ENCODE data around the gene ADD1. TPM values are rescaled to one million over a fixed set of nuclear protein-coding genes. Genes with fewer than 3 reads are reported as not detected.

The ADD1 gene
- total RNA-seq, 2 donors from 2014 or later, result 281 to 282 TPM

GRCh38 chr4:2888886-2889285 is 45.2 kb downstream of the ADD1 start:
- Mint-ChIP-seq H3K4me3 (no peak overlapping the region), H3K27me3 (ENCODE audit: low read depth) (no peaks in the 10 kb centered on the region), H3K9me3 (no peaks in the 10 kb centered on the region), H3K36me3 (ENCODE audit: insufficient read depth in 2 of 2) (peaks cover 14 to 16% of the 10 kb centered on the region in 2 donors), H3K27ac (peak overlapping the region; percentile 13), H3K4me1 (ENCODE audit: low read depth) (peaks cover 5% of the 10 kb centered on the region)
- no peak for ATAC-seq (replicated peaks in 1 of 2)
- DNase-seq, result no peak

- Mint-ChIP-seq H3K27me3 (ENCODE audit: low read depth) (no peaks in the 10 kb centered on the region), H3K4me3 (no peak overlapping the region), H3K36me3 (ENCODE audit: insufficient read depth in 2 of 2) (peaks cover 8 to 21% of the 10 kb centered on the region in 2 donors), H3K9me3 (no peaks in the 10 kb centered on the region), H3K27ac (peak overlapping the region; percentile 50), H3K4me1 (ENCODE audit: low read depth) (peaks cover 5% of the 10 kb centered on the region)
- no peak for DNase-seq
- no peak for ATAC-seq (replicated peaks in 1 of 2)
These were observed 47.6 kb downstream of the ADD1 start for GRCh38 chr4:2891294-2891693.

- Mint-ChIP-seq H3K27me3 (ENCODE audit: low read depth) (no peaks in the 10 kb centered on the region), H3K27ac (peak overlapping the region; percentile 24), H3K36me3 (ENCODE audit: insufficient read depth in 2 of 2) (peaks cover 7 to 21% of the 10 kb centered on the region in 2 donors), H3K4me3 (no peak overlapping the region), H3K9me3 (no peaks in the 10 kb centered on the region), H3K4me1 (ENCODE audit: low read depth) (no peaks in the 10 kb centered on the region)
- DNase-seq, result no peak
- no peak for ATAC-seq (replicated peaks in 1 of 2)
These were observed 50.1 kb downstream of the ADD1 start for GRCh38 chr4:2893772-2894171.

- Mint-ChIP-seq H3K27me3 (ENCODE audit: low read depth) (no peaks in the 10 kb centered on the region), H3K27ac (peak overlapping the region; percentile 64), H3K36me3 (ENCODE audit: insufficient read depth in 2 of 2) (peaks cover 12 to 36% of the 10 kb centered on the region in 2 donors), H3K4me1 (ENCODE audit: low read depth) (no peaks in the 10 kb centered on the region), H3K4me3 (no peak overlapping the region), H3K9me3 (no peaks in the 10 kb centered on the region)
- DNase-seq (no peak), ATAC-seq (replicated peaks in 1 of 2) (no peak)
These were observed 54.4 kb downstream of the ADD1 start for GRCh38 chr4:2898001-2898400.

GRCh38 chr4:2900741-2901140 is 57.1 kb downstream of the ADD1 start:
- Mint-ChIP-seq H3K4me1 (ENCODE audit: low read depth) (peaks cover 13% of the 10 kb centered on the region), H3K27me3 (ENCODE audit: low read depth) (no peaks in the 10 kb centered on the region), H3K36me3 (ENCODE audit: insufficient read depth in 2 of 2) (peaks cover 9 to 31% of the 10 kb centered on the region in 2 donors), H3K4me3 (no peak overlapping the region), H3K27ac (peak overlapping the region; percentile 6), H3K9me3 (no peaks in the 10 kb centered on the region)
- no peak for ATAC-seq (replicated peaks in 1 of 2)
- no peak for DNase-seq

- Mint-ChIP-seq H3K4me3 (no peak overlapping the region), H3K36me3 (ENCODE audit: insufficient read depth in 2 of 2) (peaks cover 8 to 30% of the 10 kb centered on the region in 2 donors), H3K9me3 (no peaks in the 10 kb centered on the region), H3K27ac (no peak overlapping the region), H3K27me3 (ENCODE audit: low read depth) (no peaks in the 10 kb centered on the region), H3K4me1 (ENCODE audit: low read depth) (peaks cover 15% of the 10 kb centered on the region)
- DNase-seq, result no peak
- ATAC-seq (replicated peaks in 1 of 2), result no peak
These were observed 57.5 kb downstream of the ADD1 start for GRCh38 chr4:2901186-2901585.

GRCh38 chr4:2902126-2902525 is 58.5 kb downstream of the ADD1 start:
- ATAC-seq (replicated peaks in 1 of 2), result no peak
- Mint-ChIP-seq H3K4me3 (no peak overlapping the region), H3K27me3 (ENCODE audit: low read depth) (no peaks in the 10 kb centered on the region), H3K36me3 (ENCODE audit: insufficient read depth in 2 of 2) (peaks cover 8 to 30% of the 10 kb centered on the region in 2 donors), H3K27ac (peak overlapping the region; percentile 33), H3K4me1 (ENCODE audit: low read depth) (peaks cover 18% of the 10 kb centered on the region), H3K9me3 (no peaks in the 10 kb centered on the region)
- DNase-seq, result no peak

GRCh38 chr4:2905544-2905943 is 61.9 kb downstream of the ADD1 start:
- no peak overlapping the region for H3K4me3 Mint-ChIP-seq
- DNase-seq, result no peak
- no peaks in the 10 kb centered on the region for H3K9me3 Mint-ChIP-seq
- H3K27ac Mint-ChIP-seq, result no peak overlapping the region
- no peaks in the 10 kb centered on the region for H3K27me3 Mint-ChIP-seq (ENCODE audit: low read depth)
- peaks cover 5 to 24% of the 10 kb centered on the region in 2 donors for H3K36me3 Mint-ChIP-seq (ENCODE audit: insufficient read depth in 2 of 2)
- ATAC-seq (replicated peaks in 1 of 2), result no peak
- H3K4me1 Mint-ChIP-seq (ENCODE audit: low read depth), result peaks cover 18% of the 10 kb centered on the region

GRCh38 chr4:2906218-2906617 is 62.6 kb downstream of the ADD1 start:
- peak overlapping the region; percentile 97 for H3K27ac Mint-ChIP-seq
- no peaks in the 10 kb centered on the region for H3K9me3 Mint-ChIP-seq
- H3K4me1 Mint-ChIP-seq (ENCODE audit: low read depth), result peaks cover 18% of the 10 kb centered on the region
- peaks cover 5 to 20% of the 10 kb centered on the region in 2 donors for H3K36me3 Mint-ChIP-seq (ENCODE audit: insufficient read depth in 2 of 2)
- ATAC-seq (replicated peaks in 1 of 2) (no peak), DNase-seq (no peak)
- no peaks in the 10 kb centered on the region for H3K27me3 Mint-ChIP-seq (ENCODE audit: low read depth)
- peak overlapping the region in 1 of 2 donors; percentile 67 for H3K4me3 Mint-ChIP-seq

GRCh38 chr4:2907226-2907625 is 63.6 kb downstream of the ADD1 start:
- ATAC-seq (replicated peaks in 1 of 2), result no peak
- H3K36me3 Mint-ChIP-seq (ENCODE audit: insufficient read depth in 2 of 2), result peaks cover 5 to 20% of the 10 kb centered on the region in 2 donors
- H3K27me3 Mint-ChIP-seq (ENCODE audit: low read depth), result no peaks in the 10 kb centered on the region
- no peak overlapping the region for H3K4me3 Mint-ChIP-seq
- H3K9me3 Mint-ChIP-seq, result no peaks in the 10 kb centered on the region
- H3K4me1 Mint-ChIP-seq (ENCODE audit: low read depth), result peaks cover 18% of the 10 kb centered on the region
- DNase-seq, result no peak
- H3K27ac Mint-ChIP-seq, result no peak overlapping the region

- H3K4me3 Mint-ChIP-seq, result no peak overlapping the region
- H3K27me3 Mint-ChIP-seq (ENCODE audit: low read depth), result no peaks in the 10 kb centered on the region
- no peak overlapping the region for H3K27ac Mint-ChIP-seq
These were observed 64.2 kb downstream of the ADD1 start for GRCh38 chr4:2907706-2908293.

GRCh38 chr4:2908686-2909085 is 65.0 kb downstream of the ADD1 start:
- Mint-ChIP-seq H3K4me1 (ENCODE audit: low read depth) (peaks cover 14% of the 10 kb centered on the region), H3K9me3 (no peaks in the 10 kb centered on the region), H3K4me3 (no peak overlapping the region), H3K36me3 (ENCODE audit: insufficient read depth in 2 of 2) (peaks cover 5 to 26% of the 10 kb centered on the region in 2 donors), H3K27me3 (ENCODE audit: low read depth) (no peaks in the 10 kb centered on the region), H3K27ac (no peak overlapping the region)
- DNase-seq (no peak), ATAC-seq (replicated peaks in 1 of 2) (no peak)

More at GRCh38 chr4:2907706-2908293, 64.2 kb downstream of the ADD1 start:
- peaks cover 18% of the 10 kb centered on the region for H3K4me1 Mint-ChIP-seq (ENCODE audit: low read depth)
- ATAC-seq (replicated peaks in 1 of 2), result no peak
- no peaks in the 10 kb centered on the region for H3K9me3 Mint-ChIP-seq
- peaks cover 5 to 21% of the 10 kb centered on the region in 2 donors for H3K36me3 Mint-ChIP-seq (ENCODE audit: insufficient read depth in 2 of 2)
- no peak for DNase-seq

GRCh38 chr4:2909583-2909982 is 65.9 kb downstream of the ADD1 start:
- no peaks in the 10 kb centered on the region for H3K27me3 Mint-ChIP-seq (ENCODE audit: low read depth)
- H3K4me3 Mint-ChIP-seq, result no peak overlapping the region
- H3K4me1 Mint-ChIP-seq (ENCODE audit: low read depth), result peaks cover 16% of the 10 kb centered on the region
- no peak overlapping the region for H3K27ac Mint-ChIP-seq
- no peak for ATAC-seq (replicated peaks in 1 of 2)
- no peaks in the 10 kb centered on the region for H3K9me3 Mint-ChIP-seq
- no peak for DNase-seq
- peaks cover 7 to 24% of the 10 kb centered on the region in 2 donors for H3K36me3 Mint-ChIP-seq (ENCODE audit: insufficient read depth in 2 of 2)

GRCh38 chr4:2910409-2910808 is 66.8 kb downstream of the ADD1 start:
- Mint-ChIP-seq H3K9me3 (no peaks in the 10 kb centered on the region), H3K4me3 (no peak overlapping the region), H3K27me3 (ENCODE audit: low read depth) (no peaks in the 10 kb centered on the region), H3K4me1 (ENCODE audit: low read depth) (peaks cover 16% of the 10 kb centered on the region), H3K36me3 (ENCODE audit: insufficient read depth in 2 of 2) (peaks cover 7 to 23% of the 10 kb centered on the region in 2 donors), H3K27ac (no peak overlapping the region)
- ATAC-seq (replicated peaks in 1 of 2) (no peak), DNase-seq (no peak)

All from activated T-cell treated with anti-CD3 and anti-CD28 coated beads, Interleukin-2, amount 50 U/mL, for 72 hours (primary cell).